ENCODE data around the gene TGM2.

The TGM2 gene

DNA sequence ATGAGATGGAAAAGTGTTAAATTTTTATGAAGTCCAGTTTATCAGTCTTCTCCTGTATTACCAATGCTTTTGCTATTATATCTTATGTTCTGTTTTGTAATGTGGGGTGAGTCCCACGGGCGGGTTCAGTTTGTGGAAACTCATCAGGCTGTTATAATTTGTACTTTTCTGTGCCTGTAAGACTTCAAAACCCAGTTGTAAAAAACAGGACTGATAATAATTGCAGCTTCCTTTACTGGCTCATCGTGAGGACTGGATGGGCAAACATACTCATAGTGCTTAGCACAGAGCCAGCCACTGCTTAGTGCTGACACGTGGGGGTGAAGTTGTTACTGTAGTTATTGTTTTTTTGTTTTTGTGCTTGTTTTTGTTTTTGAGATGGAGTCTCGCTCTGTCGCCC, 45.6 kb downstream of the TGM2 start:
- no peak overlapping the region for H3K27ac ChIP-seq (ENCODE audit: low read length)
- H3K4me3 ChIP-seq (ENCODE audit: low read length) = no peak overlapping the region
- H2AFZ ChIP-seq (ENCODE audit: low read length) = no peak overlapping the region
- DNase-seq = no peak
- H3K79me2 ChIP-seq (ENCODE audit: low read length) = no peaks in the 10 kb centered on the region
- H3K4me2 ChIP-seq (ENCODE audit: low read depth, low read length) = no peak overlapping the region
- no peaks in the 10 kb centered on the region for H3F3A ChIP-seq (ENCODE audit: insufficient read depth, low read length)
- H3K4me1 ChIP-seq (ENCODE audit: low read length) = no peaks in the 10 kb centered on the region
- H3K9ac ChIP-seq (ENCODE audit: low read length) = no peak overlapping the region
- H3K9me3 ChIP-seq (replicated peaks; ENCODE audit: insufficient read depth, low read length) = no peaks in the 10 kb centered on the region
- H3K9me2 ChIP-seq (replicated peaks; ENCODE audit: insufficient read depth, low read length) = no peaks in the 10 kb centered on the region
- no peaks in the 10 kb centered on the region for H4K20me1 ChIP-seq (ENCODE audit: insufficient read depth, low read length)
- TF ChIP-seq EZH2phosphoT487 (IDR thresholded peaks at IDR 0.05; ENCODE audit: low read length) (no peak), CTCF (IDR thresholded peaks at IDR 0.05; ENCODE audit: low read length) (no peak), EZH2 (optimal IDR thresholded peaks at IDR 0.05; ENCODE audit: low read depth, low read length) (no peak)
- H3K27me3 ChIP-seq (replicated peaks; ENCODE audit: insufficient read depth, low read length) = no peaks in the 10 kb centered on the region
- H3K36me3 ChIP-seq (replicated peaks; ENCODE audit: insufficient read depth, low read length) = no peaks in the 10 kb centered on the region

DNA sequence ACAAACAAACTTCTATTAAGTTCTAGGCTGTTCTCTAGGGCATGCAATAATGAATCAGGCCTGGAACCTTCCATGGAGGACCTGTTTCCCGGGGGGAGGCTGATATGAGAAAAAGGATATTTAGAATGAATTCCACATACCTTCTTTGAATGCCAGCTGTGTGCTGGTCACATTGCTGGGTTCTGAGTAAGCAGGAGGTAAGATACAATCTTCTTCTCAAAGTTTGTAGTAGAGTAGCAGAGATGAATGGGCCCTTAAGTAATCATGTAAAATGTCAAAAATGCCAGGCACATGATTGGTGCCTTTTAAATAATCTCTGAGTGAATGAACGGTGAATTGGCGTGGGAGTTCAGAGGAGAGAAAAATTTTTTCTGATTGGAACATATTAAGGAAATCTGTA, 47.4 kb downstream of the TGM2 start:
- no peaks in the 10 kb centered on the region for H3K4me1 ChIP-seq (ENCODE audit: low read length)
- H3K27me3 ChIP-seq (replicated peaks; ENCODE audit: insufficient read depth, low read length) = no peaks in the 10 kb centered on the region
- H3F3A ChIP-seq (ENCODE audit: insufficient read depth, low read length) = no peaks in the 10 kb centered on the region
- H3K79me2 ChIP-seq (ENCODE audit: low read length) = no peaks in the 10 kb centered on the region
- H3K4me2 ChIP-seq (ENCODE audit: low read depth, low read length) = no peak overlapping the region
- H2AFZ ChIP-seq (ENCODE audit: low read length) = no peak overlapping the region
- H3K9ac ChIP-seq (ENCODE audit: low read length) = no peak overlapping the region
- H3K36me3 ChIP-seq (replicated peaks; ENCODE audit: insufficient read depth, low read length) = no peaks in the 10 kb centered on the region
- DNase-seq = no peak
- no peak overlapping the region for H3K27ac ChIP-seq (ENCODE audit: low read length)
- no peaks in the 10 kb centered on the region for H3K9me3 ChIP-seq (replicated peaks; ENCODE audit: insufficient read depth, low read length)
- H3K9me2 ChIP-seq (replicated peaks; ENCODE audit: insufficient read depth, low read length) = no peaks in the 10 kb centered on the region
- H4K20me1 ChIP-seq (ENCODE audit: insufficient read depth, low read length) = no peaks in the 10 kb centered on the region
- H3K4me3 ChIP-seq (ENCODE audit: low read length) = no peak overlapping the region
- TF ChIP-seq EZH2phosphoT487 (IDR thresholded peaks at IDR 0.05; ENCODE audit: low read length) (no peak), CTCF (IDR thresholded peaks at IDR 0.05; ENCODE audit: low read length) (no peak), EZH2 (optimal IDR thresholded peaks at IDR 0.05; ENCODE audit: low read depth, low read length) (no peak)

GRCh38 chr20:38117205-38117604, 47.9 kb downstream of the TGM2 start:
- no peaks in the 10 kb centered on the region for H4K20me1 ChIP-seq (ENCODE audit: insufficient read depth, low read length)
- H3K9me3 ChIP-seq (replicated peaks; ENCODE audit: insufficient read depth, low read length) = no peaks in the 10 kb centered on the region
- no peaks in the 10 kb centered on the region for H3F3A ChIP-seq (ENCODE audit: insufficient read depth, low read length)
- no peak for DNase-seq
- TF ChIP-seq CTCF (IDR thresholded peaks at IDR 0.05; ENCODE audit: low read length) (no peak), EZH2phosphoT487 (IDR thresholded peaks at IDR 0.05; ENCODE audit: low read length) (no peak), EZH2 (optimal IDR thresholded peaks at IDR 0.05; ENCODE audit: low read depth, low read length) (no peak)
- H3K4me3 ChIP-seq (ENCODE audit: low read length) = no peak overlapping the region
- no peak overlapping the region for H3K4me2 ChIP-seq (ENCODE audit: low read depth, low read length)
- no peak overlapping the region for H3K27ac ChIP-seq (ENCODE audit: low read length)
- H3K4me1 ChIP-seq (ENCODE audit: low read length) = no peaks in the 10 kb centered on the region
- no peaks in the 10 kb centered on the region for H3K79me2 ChIP-seq (ENCODE audit: low read length)
- H2AFZ ChIP-seq (ENCODE audit: low read length) = no peak overlapping the region
- no peak overlapping the region for H3K9ac ChIP-seq (ENCODE audit: low read length)
- no peaks in the 10 kb centered on the region for H3K36me3 ChIP-seq (replicated peaks; ENCODE audit: insufficient read depth, low read length)
- no peaks in the 10 kb centered on the region for H3K27me3 ChIP-seq (replicated peaks; ENCODE audit: insufficient read depth, low read length)
- H3K9me2 ChIP-seq (replicated peaks; ENCODE audit: insufficient read depth, low read length) = no peaks in the 10 kb centered on the region
